Upper lobe of right lung (tissue), 1 donor: ENCODE measurements around the gene METAP1D. TPM values are rescaled to one million over a fixed set of nuclear protein-coding genes. Genes with fewer than 3 reads are reported as not detected.

Source experiments
- ATAC-seq: fragments of 200-7000 bp; cut with Tn5 transposase; one replicate; pipeline ENCODE4 v1.9.1; 2020; ENCODE audit warnings: mild to moderate bottlenecking, moderate library complexity
- DNase-seq: peaks from one replicate; pipeline ENCODE4 v3.0.0-alpha.2; 2020
- H3K27ac ChIP-seq: fragments of 200-600 bp; one replicate; pipeline ENCODE4 v1.8.0; 2022
- H3K27me3 ChIP-seq: fragments of 200-600 bp; one replicate; pipeline ENCODE4 v1.8.0; 2022; ENCODE audit warnings: mild to moderate bottlenecking
- H3K36me3 ChIP-seq: fragments of 200-600 bp; one replicate; pipeline ENCODE4 v1.8.0; 2022
- H3K4me1 ChIP-seq: fragments of 200-600 bp; one replicate; pipeline ENCODE4 v1.8.0; 2022
- H3K4me3 ChIP-seq: fragments of 200-600 bp; one replicate; pipeline ENCODE4 v1.8.0; 2022; ENCODE audit warnings: mild to moderate bottlenecking
- H3K9me3 ChIP-seq: fragments of 200-600 bp; one replicate; pipeline ENCODE4 v1.8.0; 2022
- intact Hi-C: fragments of 100-400 bp; cut with DNase I; formaldehyde crosslinking; loops from one replicate; pipeline ENCODE4 v1.11.0; 2022
- total RNA-seq: library from RNA; stranded (reverse); fragmentation: NEBNext Ultra II Directional; extraction: Animal tissue kit (Norgen Biotek cat#: 25700); gene quantifications from one replicate; pipeline ENCODE4 v1.2.1, GENCODE V29; 2021
- TF ChIP-seq, protein P1 (sequence below): fragments of 200-600 bp; IDR thresholded peaks from one replicate; pipeline ENCODE4 v1.8.0; 2022; ENCODE audit warnings: antibody characterized with exemption
- donor health status: DM: no; HTN: yes; CAD: no; lungs with severe emphysema.

Gene METAP1D
- total RNA-seq, 1 donor from 2014 or later = 4.1 TPM

DNA sequence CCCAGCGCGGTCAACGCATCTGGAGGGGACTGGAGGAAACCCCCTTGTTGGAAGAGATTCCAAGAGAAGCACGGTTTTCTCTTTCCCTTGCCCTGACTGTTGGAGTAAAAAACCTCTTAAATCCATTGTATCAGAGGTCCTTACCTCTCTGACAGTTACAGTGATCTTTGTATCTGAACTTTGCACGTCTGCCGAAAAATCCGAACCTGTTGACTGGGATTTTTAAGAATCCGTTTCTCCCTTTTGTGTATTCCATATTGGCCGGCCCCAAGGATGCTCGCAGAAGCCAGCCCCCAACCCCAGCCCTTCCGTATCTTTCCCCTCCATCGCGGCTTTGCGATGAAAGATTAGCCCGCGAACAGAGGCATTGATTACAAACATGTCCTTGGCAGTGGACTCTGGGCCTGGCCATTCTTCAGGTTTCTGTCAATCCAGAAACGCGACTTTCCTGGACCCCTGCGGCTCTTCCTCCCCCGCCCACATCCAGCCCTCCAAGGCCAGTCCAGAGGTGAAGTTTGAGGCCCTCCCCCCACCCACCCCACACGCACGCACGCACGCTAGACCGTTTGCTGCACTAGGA is 81.0 kb downstream of the METAP1D start:
- Histone ChIP-seq H3K4me3 (no peak overlapping the region), H3K27me3 (peaks cover 75% of the 10 kb centered on the region), H3K27ac (no peak overlapping the region), H3K36me3 (no peaks in the 10 kb centered on the region), H3K4me1 (peaks cover 25% of the 10 kb centered on the region), H3K9me3 (no peaks in the 10 kb centered on the region)
- TF ChIP-seq, protein P1, sequence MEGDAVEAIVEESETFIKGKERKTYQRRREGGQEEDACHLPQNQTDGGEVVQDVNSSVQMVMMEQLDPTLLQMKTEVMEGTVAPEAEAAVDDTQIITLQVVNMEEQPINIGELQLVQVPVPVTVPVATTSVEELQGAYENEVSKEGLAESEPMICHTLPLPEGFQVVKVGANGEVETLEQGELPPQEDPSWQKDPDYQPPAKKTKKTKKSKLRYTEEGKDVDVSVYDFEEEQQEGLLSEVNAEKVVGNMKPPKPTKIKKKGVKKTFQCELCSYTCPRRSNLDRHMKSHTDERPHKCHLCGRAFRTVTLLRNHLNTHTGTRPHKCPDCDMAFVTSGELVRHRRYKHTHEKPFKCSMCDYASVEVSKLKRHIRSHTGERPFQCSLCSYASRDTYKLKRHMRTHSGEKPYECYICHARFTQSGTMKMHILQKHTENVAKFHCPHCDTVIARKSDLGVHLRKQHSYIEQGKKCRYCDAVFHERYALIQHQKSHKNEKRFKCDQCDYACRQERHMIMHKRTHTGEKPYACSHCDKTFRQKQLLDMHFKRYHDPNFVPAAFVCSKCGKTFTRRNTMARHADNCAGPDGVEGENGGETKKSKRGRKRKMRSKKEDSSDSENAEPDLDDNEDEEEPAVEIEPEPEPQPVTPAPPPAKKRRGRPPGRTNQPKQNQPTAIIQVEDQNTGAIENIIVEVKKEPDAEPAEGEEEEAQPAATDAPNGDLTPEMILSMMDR = no peak
- ATAC-seq (no peak), DNase-seq (no peak)
- intact Hi-C loops = no loop called here

DNA sequence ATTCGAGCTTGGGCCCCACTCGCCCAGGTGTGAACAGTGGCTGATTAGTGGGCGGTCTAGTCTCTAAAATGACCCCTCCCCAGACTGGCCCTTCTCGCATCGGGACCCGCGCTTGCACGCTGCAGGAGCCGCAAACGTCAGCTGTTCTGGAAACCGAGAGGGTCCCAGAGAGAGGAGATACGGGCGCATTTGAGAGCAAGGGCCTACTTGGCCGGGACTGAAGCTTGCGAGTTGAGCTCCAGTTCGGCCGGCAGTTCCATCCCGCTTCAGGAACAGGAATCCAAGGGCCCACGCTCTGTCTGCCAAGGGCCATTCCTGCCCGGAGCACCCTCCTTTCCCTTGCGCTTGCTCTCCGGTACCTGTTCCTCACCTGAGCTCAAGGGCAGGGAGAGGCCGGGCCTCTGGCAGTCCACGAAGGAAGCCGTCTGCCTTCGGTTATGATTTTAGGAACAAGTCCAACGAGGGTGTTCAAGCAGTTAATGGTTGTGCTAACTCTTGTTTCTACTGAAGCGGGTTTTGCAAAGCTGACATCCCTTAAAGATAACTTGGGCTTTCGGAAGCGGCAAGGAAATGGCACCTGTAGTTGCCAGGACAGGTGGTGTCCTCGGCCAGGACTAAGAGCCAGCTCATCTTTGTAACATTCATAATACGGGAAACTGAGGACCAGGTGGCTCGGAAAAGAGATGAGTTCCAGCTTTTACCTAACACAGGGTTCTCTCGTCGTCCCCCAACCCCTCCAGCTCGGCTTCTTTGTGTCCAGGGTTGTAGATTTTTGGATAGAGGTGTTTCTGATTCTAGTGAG is 81.7 kb downstream of the METAP1D start:
- peaks cover 82% of the 10 kb centered on the region for H3K27me3 ChIP-seq

DNA sequence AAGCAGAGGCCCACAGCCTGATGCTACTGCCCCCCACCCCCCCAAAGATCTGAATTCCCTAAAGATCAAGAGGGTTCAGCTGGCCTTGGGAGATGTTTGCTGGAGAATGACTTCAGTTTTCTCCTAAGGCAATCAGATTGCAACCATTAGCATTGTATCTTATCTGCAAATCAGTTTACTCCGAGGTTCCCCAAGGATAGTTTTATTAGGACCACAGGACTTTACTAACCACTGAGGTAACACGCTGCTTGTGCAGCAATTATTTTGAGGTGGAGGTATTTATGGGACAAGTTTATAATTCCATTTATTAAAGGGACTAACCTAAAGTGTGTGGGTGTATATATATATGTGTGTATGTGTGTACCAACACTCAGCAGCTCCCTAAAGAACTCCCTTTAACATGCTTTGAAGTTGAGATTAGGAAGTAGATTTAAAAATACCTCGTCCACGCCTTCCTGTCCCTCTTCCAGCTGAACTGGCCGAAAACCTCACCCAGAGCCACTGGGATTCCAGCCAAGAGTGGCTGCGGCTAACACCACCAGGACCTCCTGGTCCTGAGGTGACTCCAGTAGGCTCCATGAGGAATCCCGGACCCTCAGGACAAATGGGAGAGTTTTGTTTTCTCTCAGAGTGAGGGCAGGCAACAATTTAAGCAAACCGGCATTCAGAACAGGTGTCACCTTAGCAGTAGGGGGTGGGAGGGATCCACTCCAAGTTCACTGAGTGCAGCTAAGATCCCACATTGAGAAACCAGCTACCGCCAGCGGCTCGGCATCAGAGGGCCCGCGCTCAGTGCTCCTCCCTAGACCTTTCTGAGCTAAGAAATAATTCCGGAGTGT is 82.6 kb downstream of the METAP1D start:
- H3K27ac ChIP-seq = no peak overlapping the region
- H3K9me3 ChIP-seq = no peaks in the 10 kb centered on the region
- no peak for DNase-seq
- peaks cover 36% of the 10 kb centered on the region for H3K4me1 ChIP-seq
- H3K4me3 ChIP-seq = no peak overlapping the region
- TF ChIP-seq, protein P1 = no peak
- intact Hi-C loops = no loop called here
- ATAC-seq = no peak
- H3K27me3 ChIP-seq = peaks cover 91% of the 10 kb centered on the region
- no peaks in the 10 kb centered on the region for H3K36me3 ChIP-seq

More for the DNA sequence above, 81.7 kb downstream of the METAP1D start:
- ATAC-seq (no peak), DNase-seq (no peak)
- Histone ChIP-seq H3K36me3 (no peaks in the 10 kb centered on the region), H3K4me1 (peaks cover 32% of the 10 kb centered on the region), H3K9me3 (no peaks in the 10 kb centered on the region), H3K27ac (no peak overlapping the region), H3K4me3 (no peak overlapping the region)
- intact Hi-C loops = no loop called here
- TF ChIP-seq, protein P1 = no peak

DNA sequence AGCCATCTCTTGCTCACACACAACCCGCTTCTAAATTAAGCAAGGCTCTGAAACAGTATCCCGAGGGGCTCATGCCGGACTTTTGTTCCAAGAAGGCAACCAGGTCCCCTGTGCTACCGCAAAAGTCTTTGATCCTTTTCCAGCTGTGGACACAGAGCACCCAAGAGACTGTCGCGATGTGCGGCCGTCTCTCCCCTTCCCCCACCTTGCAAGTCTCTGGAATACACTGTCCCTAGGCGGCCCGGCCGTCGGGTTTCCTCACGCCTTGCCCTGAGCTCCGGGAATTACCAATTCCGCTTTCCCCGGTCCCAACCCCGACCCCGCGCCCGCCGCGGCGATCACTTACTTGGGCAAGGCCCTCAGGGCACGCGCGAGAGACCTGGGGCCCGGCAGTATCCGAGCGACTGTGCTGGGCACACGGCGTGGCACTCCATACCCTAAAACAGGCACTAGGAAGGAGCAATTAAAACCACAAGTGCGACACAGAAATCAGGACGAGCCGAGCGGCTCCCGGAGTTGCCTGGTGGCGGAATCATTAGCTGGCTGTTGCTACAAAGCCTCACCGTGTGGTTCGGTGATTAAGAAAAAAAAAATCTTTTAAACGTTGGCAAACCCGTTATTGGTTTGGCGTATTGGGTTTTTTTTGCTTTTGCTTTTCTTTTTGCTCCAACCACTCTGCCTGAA is 83.3 kb downstream of the METAP1D start:
- peaks cover 36% of the 10 kb centered on the region for H3K4me1 ChIP-seq
- no peaks in the 10 kb centered on the region for H3K36me3 ChIP-seq
- intact Hi-C loops = no loop called here
- ATAC-seq (no peak), DNase-seq (no peak)
- H3K4me3 ChIP-seq = no peak overlapping the region
- H3K9me3 ChIP-seq = no peaks in the 10 kb centered on the region
- H3K27ac ChIP-seq = no peak overlapping the region
- peaks cover 97% of the 10 kb centered on the region for H3K27me3 ChIP-seq
- TF ChIP-seq, protein P1 = no peak

DNA sequence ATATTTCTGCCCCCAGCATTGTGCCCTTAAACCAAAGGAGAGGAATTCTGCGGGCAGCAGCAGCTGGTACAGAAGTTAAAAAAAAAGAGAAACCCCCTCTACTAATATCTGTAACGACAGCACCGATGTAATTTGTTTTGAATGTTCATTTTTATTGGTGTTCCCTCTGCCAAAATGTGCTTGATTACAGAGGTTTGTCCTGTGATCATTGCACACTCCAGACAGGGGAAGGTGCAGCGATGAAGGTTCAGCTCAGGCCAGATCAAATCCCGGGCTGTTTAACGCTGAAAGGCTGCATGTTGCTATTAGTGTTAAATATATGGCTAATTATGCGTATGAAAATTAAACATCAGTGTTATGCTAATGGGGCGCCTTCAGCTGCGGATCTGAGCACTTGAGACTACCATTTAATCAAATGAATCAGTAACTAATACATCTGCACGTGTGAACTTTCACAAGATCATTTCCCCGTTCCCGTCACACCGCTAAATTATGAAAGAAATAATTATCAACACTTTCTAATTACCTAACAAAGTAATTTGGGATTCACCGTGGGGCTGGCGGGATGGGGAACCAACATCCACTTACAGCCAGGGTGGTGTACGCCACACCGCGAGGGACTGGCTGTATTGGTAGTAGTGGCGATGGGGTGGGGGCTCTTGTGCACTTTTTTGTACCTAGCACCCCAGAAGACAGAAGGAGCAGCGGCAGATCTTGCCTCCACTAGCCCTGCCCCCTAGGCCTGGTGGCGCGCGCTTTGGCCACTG is 84.1 kb downstream of the METAP1D start:
- ATAC-seq = no peak
- Histone ChIP-seq H3K36me3 (no peaks in the 10 kb centered on the region), H3K4me1 (peaks cover 36% of the 10 kb centered on the region), H3K27me3 (peaks cover 97% of the 10 kb centered on the region), H3K4me3 (no peak overlapping the region), H3K27ac (no peak overlapping the region), H3K9me3 (no peaks in the 10 kb centered on the region)
- no peak for DNase-seq
- TF ChIP-seq, protein P1 = no peak
- intact Hi-C loops = no loop called here
